ENCODE results near the gene ATG5. TPM values are rescaled to one million over a fixed set of nuclear protein-coding genes. Genes with fewer than 3 reads are reported as not detected.

ATG5 gene
- polyA plus RNA-seq, 1 donor from 2014 or later: 45.5 TPM

DNA sequence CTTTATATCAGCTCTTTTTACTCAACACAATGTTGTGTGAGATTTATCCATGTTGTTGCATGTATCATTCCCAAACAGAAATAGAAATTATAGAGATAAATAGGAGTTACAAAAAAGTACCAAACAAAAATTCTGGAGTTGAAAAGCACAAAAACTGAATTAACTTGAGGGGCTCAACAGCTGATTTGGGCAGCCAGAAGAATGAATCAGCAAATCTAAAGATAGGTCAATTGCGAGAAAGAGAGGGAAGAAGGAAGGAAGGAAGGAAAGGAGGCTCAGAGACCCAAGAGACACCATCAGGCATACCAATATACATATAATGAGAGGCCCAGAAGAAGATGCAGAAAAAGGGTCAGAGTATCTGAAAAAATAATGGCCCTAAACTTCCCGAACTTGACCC, 98.9 kb downstream of the ATG5 start:
- Histone ChIP-seq H3K79me2 (replicated peaks; ENCODE audit: insufficient read depth, low read length) (no peaks in the 10 kb centered on the region), H3K4me3 (ENCODE audit: low read length) (no peak overlapping the region), H2AFZ (ENCODE audit: low read depth, low read length) (no peak overlapping the region), H3K9me2 (ENCODE audit: insufficient read depth, low read length) (no peaks in the 10 kb centered on the region), H3F3A (ENCODE audit: insufficient read depth, low read length, poor library complexity, severe bottlenecking) (no peaks in the 10 kb centered on the region), H3K27me3 (ENCODE audit: insufficient read depth, low read depth, low read length) (no peaks in the 10 kb centered on the region), H3K4me2 (ENCODE audit: low read length) (no peak overlapping the region), H3K36me3 (ENCODE audit: insufficient read depth, low read length) (no peaks in the 10 kb centered on the region), H3K9ac (ENCODE audit: low read length) (no peak overlapping the region), H3K27ac (ENCODE audit: low read length) (no peak overlapping the region), H3K9me3 (ENCODE audit: low read length) (no peaks in the 10 kb centered on the region), H4K20me1 (ENCODE audit: insufficient read depth) (no peaks in the 10 kb centered on the region)
- TF ChIP-seq, protein P1, sequence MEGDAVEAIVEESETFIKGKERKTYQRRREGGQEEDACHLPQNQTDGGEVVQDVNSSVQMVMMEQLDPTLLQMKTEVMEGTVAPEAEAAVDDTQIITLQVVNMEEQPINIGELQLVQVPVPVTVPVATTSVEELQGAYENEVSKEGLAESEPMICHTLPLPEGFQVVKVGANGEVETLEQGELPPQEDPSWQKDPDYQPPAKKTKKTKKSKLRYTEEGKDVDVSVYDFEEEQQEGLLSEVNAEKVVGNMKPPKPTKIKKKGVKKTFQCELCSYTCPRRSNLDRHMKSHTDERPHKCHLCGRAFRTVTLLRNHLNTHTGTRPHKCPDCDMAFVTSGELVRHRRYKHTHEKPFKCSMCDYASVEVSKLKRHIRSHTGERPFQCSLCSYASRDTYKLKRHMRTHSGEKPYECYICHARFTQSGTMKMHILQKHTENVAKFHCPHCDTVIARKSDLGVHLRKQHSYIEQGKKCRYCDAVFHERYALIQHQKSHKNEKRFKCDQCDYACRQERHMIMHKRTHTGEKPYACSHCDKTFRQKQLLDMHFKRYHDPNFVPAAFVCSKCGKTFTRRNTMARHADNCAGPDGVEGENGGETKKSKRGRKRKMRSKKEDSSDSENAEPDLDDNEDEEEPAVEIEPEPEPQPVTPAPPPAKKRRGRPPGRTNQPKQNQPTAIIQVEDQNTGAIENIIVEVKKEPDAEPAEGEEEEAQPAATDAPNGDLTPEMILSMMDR (IDR thresholded peaks at IDR 0.05; ENCODE audit: poor library complexity, severe bottlenecking): no peak
- no peak for TF ChIP-seq TAF1 (IDR thresholded peaks at IDR 0.05; ENCODE audit: low read depth)
- TF ChIP-seq, protein P2, sequence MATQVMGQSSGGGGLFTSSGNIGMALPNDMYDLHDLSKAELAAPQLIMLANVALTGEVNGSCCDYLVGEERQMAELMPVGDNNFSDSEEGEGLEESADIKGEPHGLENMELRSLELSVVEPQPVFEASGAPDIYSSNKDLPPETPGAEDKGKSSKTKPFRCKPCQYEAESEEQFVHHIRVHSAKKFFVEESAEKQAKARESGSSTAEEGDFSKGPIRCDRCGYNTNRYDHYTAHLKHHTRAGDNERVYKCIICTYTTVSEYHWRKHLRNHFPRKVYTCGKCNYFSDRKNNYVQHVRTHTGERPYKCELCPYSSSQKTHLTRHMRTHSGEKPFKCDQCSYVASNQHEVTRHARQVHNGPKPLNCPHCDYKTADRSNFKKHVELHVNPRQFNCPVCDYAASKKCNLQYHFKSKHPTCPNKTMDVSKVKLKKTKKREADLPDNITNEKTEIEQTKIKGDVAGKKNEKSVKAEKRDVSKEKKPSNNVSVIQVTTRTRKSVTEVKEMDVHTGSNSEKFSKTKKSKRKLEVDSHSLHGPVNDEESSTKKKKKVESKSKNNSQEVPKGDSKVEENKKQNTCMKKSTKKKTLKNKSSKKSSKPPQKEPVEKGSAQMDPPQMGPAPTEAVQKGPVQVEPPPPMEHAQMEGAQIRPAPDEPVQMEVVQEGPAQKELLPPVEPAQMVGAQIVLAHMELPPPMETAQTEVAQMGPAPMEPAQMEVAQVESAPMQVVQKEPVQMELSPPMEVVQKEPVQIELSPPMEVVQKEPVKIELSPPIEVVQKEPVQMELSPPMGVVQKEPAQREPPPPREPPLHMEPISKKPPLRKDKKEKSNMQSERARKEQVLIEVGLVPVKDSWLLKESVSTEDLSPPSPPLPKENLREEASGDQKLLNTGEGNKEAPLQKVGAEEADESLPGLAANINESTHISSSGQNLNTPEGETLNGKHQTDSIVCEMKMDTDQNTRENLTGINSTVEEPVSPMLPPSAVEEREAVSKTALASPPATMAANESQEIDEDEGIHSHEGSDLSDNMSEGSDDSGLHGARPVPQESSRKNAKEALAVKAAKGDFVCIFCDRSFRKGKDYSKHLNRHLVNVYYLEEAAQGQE (IDR thresholded peaks at IDR 0.05; ENCODE audit: borderline replicate concordance): no peak
- TF ChIP-seq EZH2 (IDR thresholded peaks at IDR 0.05; ENCODE audit: borderline replicate concordance, insufficient read depth, low read length, poor library complexity, severe bottlenecking): no peak
- TF ChIP-seq SMC3 (conservative IDR thresholded peaks at IDR 0.05; ENCODE audit: poor library complexity): no peak
- no peak for TF ChIP-seq RAD21 (conservative IDR thresholded peaks at IDR 0.05)
- no peak for TF ChIP-seq MXI1 (conservative IDR thresholded peaks at IDR 0.05; ENCODE audit: poor library complexity, severe bottlenecking)
- no peak for TF ChIP-seq EP300 (conservative IDR thresholded peaks at IDR 0.05; ENCODE audit: poor library complexity, severe bottlenecking)
- TF ChIP-seq POLR2AphosphoS5 (IDR thresholded peaks at IDR 0.05): no peak

GRCh38 chr6:106225581-106225980, 100.0 kb downstream of the ATG5 start:
- Histone ChIP-seq H3K27me3 (ENCODE audit: insufficient read depth, low read depth, low read length) (no peaks in the 10 kb centered on the region), H3K79me2 (replicated peaks; ENCODE audit: insufficient read depth, low read length) (no peaks in the 10 kb centered on the region), H3K9me2 (ENCODE audit: insufficient read depth, low read length) (no peaks in the 10 kb centered on the region), H3K4me2 (ENCODE audit: low read length) (no peak overlapping the region), H2AFZ (ENCODE audit: low read depth, low read length) (no peak overlapping the region), H3K9me3 (ENCODE audit: low read length) (no peaks in the 10 kb centered on the region), H3K9ac (ENCODE audit: low read length) (no peak overlapping the region), H3K36me3 (ENCODE audit: insufficient read depth, low read length) (no peaks in the 10 kb centered on the region), H3F3A (ENCODE audit: insufficient read depth, low read length, poor library complexity, severe bottlenecking) (no peaks in the 10 kb centered on the region), H3K27ac (ENCODE audit: low read length) (no peak overlapping the region), H3K4me3 (ENCODE audit: low read length) (no peak overlapping the region), H4K20me1 (ENCODE audit: insufficient read depth) (no peaks in the 10 kb centered on the region)
- TF ChIP-seq MXI1 (conservative IDR thresholded peaks at IDR 0.05; ENCODE audit: poor library complexity, severe bottlenecking): no peak
- TF ChIP-seq, protein P1 (IDR thresholded peaks at IDR 0.05; ENCODE audit: poor library complexity, severe bottlenecking): no peak
- TF ChIP-seq RAD21 (conservative IDR thresholded peaks at IDR 0.05): no peak
- no peak for TF ChIP-seq SMC3 (conservative IDR thresholded peaks at IDR 0.05; ENCODE audit: poor library complexity)
- TF ChIP-seq POLR2AphosphoS5 (IDR thresholded peaks at IDR 0.05): no peak
- TF ChIP-seq, protein P2 (IDR thresholded peaks at IDR 0.05; ENCODE audit: borderline replicate concordance): no peak
- TF ChIP-seq TAF1 (IDR thresholded peaks at IDR 0.05; ENCODE audit: low read depth): no peak
- no peak for TF ChIP-seq EP300 (conservative IDR thresholded peaks at IDR 0.05; ENCODE audit: poor library complexity, severe bottlenecking)
- TF ChIP-seq EZH2 (IDR thresholded peaks at IDR 0.05; ENCODE audit: borderline replicate concordance, insufficient read depth, low read length, poor library complexity, severe bottlenecking): no peak

Data from neural cell (in vitro differentiated cells).